ENCODE data around the gene HIRA. TPM values are rescaled to one million over a fixed set of nuclear protein-coding genes. Genes with fewer than 3 reads are reported as not detected.

Gene HIRA
- polyA plus RNA-seq, 1 experiment: 17.1 TPM

- CTCF ChIA-PET: no interaction called here
- Histone ChIP-seq H3K9me3 (ENCODE audit: control insufficient read depth, insufficient read depth, low read length) (no peaks in the 10 kb centered on the region), H3K27ac (ENCODE audit: low read depth, low read length) (no peak overlapping the region), H3K4me3 (ENCODE audit: low read depth, low read length) (no peak overlapping the region), H3K27me3 (ENCODE audit: control insufficient read depth, insufficient read depth, low read length) (no peaks in the 10 kb centered on the region)
- DNase-seq (ENCODE audit: low read depth, low spot score): no peak
- POLR2A ChIA-PET: no interaction called here
- no peak for TF ChIP-seq CTCF (IDR thresholded peaks at IDR 0.05; ENCODE audit: low read depth, low read length)
Measured at GRCh38 chr22:19387038-19387437, 44.5 kb downstream of the HIRA start.

- CTCF ChIA-PET: no interaction called here
- POLR2A ChIA-PET: no interaction called here
- no peak for DNase-seq (ENCODE audit: low read depth, low spot score)
- no peaks in the 10 kb centered on the region for H3K9me3 ChIP-seq (ENCODE audit: control insufficient read depth, insufficient read depth, low read length)
- no peak overlapping the region for H3K27ac ChIP-seq (ENCODE audit: low read depth, low read length)
- TF ChIP-seq CTCF (IDR thresholded peaks at IDR 0.05; ENCODE audit: low read depth, low read length): no peak
- no peaks in the 10 kb centered on the region for H3K27me3 ChIP-seq (ENCODE audit: control insufficient read depth, insufficient read depth, low read length)
- H3K4me3 ChIP-seq (ENCODE audit: low read depth, low read length): no peak overlapping the region
Measured at GRCh38 chr22:19386248-19386647, 45.3 kb downstream of the HIRA start.

- DNase-seq (ENCODE audit: low read depth, low spot score): no peak
- H3K27ac ChIP-seq (ENCODE audit: low read depth, low read length): no peak overlapping the region
- ChIA-PET POLR2A (no interaction called here), CTCF (no interaction called here)
- H3K9me3 ChIP-seq (ENCODE audit: control insufficient read depth, insufficient read depth, low read length): no peaks in the 10 kb centered on the region
- H3K4me3 ChIP-seq (ENCODE audit: low read depth, low read length): no peak overlapping the region
- H3K27me3 ChIP-seq (ENCODE audit: control insufficient read depth, insufficient read depth, low read length): no peaks in the 10 kb centered on the region
- no peak for TF ChIP-seq CTCF (IDR thresholded peaks at IDR 0.05; ENCODE audit: low read depth, low read length)
Measured at GRCh38 chr22:19385221-19385906, 46.2 kb downstream of the HIRA start.

GRCh38 chr22:19383292-19383691, 48.2 kb downstream of the HIRA start:
- ChIA-PET POLR2A (no interaction called here), CTCF (no interaction called here)

GRCh38 chr22:19382240-19382639, 49.3 kb downstream of the HIRA start:
- Histone ChIP-seq H3K27ac (ENCODE audit: low read depth, low read length) (no peak overlapping the region), H3K27me3 (ENCODE audit: control insufficient read depth, insufficient read depth, low read length) (no peaks in the 10 kb centered on the region), H3K4me3 (ENCODE audit: low read depth, low read length) (no peak overlapping the region), H3K9me3 (ENCODE audit: control insufficient read depth, insufficient read depth, low read length) (no peaks in the 10 kb centered on the region)
- ChIA-PET CTCF (no interaction called here), POLR2A (no interaction called here)
- no peak for TF ChIP-seq CTCF (IDR thresholded peaks at IDR 0.05; ENCODE audit: low read depth, low read length)
- DNase-seq (ENCODE audit: low read depth, low spot score): no peak

More at GRCh38 chr22:19383292-19383691, 48.2 kb downstream of the HIRA start:
- H3K9me3 ChIP-seq (ENCODE audit: control insufficient read depth, insufficient read depth, low read length): no peaks in the 10 kb centered on the region
- TF ChIP-seq CTCF (IDR thresholded peaks at IDR 0.05; ENCODE audit: low read depth, low read length): no peak
- H3K4me3 ChIP-seq (ENCODE audit: low read depth, low read length): no peak overlapping the region
- DNase-seq (ENCODE audit: low read depth, low spot score): no peak
- H3K27ac ChIP-seq (ENCODE audit: low read depth, low read length): no peak overlapping the region
- H3K27me3 ChIP-seq (ENCODE audit: control insufficient read depth, insufficient read depth, low read length): no peaks in the 10 kb centered on the region
